Activated CD4-positive, alpha-beta T cell treated with anti-CD3 and anti-CD28 coated beads, Interleukin-2, amount 50 U/mL, for 16 hours (primary cell): ENCODE results near the gene GABARAP.

ENCODE experiments used
- DNase-seq: peaks from one replicate; pipeline ENCODE4 v3.0.0-alpha.2; 2020

The GABARAP gene

DNA sequence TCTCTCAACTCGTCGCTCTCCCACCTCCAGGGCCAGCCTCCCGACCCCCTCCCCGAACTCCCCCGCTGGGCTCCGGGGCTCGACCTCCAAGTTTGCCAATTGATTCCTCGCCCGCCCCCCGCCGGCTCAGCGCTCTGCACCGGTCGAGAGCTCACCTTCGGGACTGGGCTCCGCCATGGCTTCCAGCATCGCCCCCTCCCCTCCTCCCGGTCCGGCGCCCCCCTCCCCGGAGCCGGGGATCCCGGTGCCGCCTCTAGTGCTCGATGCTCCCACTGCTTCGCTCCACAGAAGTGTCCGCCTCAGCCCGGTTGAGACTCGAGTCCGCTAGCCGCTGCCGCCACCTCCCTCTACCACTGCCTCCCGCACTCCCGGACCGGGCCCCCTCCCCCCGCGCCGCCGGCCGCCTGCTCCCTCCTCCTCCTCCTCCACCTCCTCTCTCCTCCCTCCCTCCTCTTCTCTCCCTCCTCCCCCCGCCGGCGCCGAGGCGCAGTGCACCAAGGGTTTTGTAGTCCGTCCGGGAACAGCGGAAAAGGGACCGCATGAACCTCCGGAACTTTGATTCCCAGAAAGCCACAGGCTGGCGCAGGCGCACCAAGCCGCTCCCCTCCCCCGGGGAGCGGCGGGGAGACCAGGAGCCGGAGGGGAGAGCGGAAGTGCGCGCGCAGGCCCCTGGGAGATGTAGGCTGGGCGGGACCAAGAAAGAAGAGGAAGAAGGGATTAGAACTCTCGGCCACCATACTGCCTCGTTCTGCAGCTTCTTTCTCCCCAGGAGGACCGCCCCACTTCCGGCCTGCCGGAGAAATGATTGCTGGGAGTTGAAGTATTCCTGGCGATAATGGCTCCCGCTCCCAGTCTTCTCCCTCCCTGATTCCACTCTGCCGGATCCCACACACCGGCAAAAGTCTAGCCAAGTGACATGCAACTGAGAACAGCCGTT is 2.9 kb downstream of the GABARAP start, which contains the start of gene PHF23:
Gene PHF23, minus strand, starts transcription at position 367 of the 937 bp plus-strand sequence. Its CDS starts 178 bp downstream, at position 189.
- DNase-seq: peak; percentile 100

DNA sequence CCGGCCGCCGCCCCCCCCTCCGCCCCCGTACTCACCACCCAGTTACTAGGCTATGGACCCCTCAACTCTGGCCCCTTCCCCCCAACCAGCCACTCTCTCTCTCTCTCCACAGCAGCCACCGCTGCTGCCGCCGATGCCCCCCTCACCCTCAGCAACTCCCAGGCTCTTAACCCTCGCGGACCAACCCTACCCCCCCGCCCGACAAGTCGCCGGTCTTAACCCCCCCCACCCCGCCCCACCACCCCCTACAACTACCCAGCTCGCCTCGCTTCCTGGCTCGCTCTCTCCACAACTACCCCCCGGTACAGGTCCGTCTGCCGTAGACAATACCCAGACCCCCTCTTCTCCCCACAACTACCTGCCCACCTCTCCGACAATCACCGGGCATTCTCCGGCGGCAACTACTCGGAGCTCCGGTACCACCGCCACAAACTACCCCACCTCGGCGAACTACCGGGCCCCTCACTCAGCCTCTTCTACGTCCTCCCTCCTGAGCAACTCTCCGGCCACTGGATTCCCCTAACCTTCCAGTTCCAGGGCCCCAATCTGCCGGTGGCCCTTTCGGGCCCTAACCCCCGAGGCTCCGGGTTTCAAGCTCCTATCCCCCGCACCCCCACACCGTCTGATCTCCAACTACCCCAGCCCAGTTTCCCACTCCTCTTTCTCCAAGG is 3.7 kb downstream of the GABARAP start:
- no peak for DNase-seq

DNA sequence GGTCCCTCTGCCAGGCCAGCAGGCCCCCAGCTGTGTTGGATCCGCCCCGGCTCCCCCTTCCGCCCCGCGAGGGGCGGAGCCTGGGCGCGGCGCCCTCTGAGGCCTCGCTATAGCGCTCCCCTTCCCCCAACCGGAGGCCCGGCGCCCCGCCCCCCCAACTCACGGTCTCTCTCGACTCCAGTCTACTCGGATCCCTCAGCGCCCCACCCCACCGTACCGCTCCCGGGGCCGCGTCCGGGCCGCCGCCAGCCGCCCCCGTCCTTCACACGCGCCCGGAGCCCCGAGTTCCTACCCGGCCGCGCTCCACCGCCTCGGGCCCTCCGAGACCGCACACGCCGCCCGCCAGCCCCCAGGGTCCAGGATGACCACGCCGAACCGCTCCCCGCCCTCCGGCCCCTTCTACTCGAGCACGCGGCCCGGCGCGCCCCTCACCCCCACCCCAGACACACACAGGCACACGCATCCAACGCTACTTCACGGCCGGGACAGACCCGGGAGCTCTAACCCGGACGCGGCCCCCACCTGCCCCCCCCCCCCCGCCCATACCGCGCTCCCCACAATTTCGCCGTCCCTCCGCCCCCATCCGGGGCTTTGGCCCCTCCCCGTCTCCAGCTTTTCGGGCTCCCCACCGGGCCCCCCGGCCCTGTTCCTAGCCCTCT is 4.4 kb downstream of the GABARAP start:
- peak; percentile 86 for DNase-seq

DNA sequence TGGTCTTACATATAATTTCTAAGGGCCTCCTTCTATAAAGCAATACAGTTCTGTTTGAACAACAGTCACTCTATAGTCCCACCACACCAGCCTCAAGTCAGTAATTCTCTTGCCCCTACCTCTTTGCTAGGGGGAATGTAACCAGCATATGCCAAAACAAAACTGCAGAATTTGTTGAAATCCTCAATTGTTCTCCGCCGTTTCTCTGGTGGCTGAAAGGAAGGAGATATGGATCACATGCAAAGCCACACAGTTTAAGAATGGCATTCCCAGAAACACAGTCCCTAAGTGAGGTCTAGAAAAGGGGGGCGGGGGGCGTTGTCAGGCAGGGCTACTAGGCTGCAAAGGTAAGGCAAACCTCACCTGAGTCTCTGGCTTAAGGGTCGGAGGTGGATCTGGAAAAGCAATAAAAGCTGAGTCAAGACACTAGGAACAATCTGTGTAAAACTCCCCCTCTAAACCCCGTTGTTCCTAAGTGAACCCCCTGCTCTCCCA is 4.9 kb downstream of the GABARAP start:
- DNase-seq: no peak

DNA sequence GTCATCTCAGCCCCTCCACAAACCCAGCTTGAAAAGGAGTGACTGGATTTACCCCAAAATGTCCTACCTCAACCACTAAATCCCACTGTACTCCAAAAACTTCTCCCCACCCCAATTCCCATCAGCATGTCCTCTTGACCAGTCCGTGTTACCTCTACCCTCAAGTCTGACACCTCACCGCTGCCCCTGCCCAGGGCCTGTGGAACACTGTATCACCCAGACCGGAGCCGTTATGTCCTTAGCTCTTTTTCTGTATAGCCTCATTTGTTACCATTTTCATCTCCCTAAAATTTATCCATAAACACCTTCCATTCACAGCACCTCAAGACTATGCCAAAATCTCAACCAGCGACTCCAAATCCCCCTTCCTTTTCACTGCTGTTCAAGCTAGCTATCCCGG is 5.4 kb downstream of the GABARAP start:
- DNase-seq: no peak

DNA sequence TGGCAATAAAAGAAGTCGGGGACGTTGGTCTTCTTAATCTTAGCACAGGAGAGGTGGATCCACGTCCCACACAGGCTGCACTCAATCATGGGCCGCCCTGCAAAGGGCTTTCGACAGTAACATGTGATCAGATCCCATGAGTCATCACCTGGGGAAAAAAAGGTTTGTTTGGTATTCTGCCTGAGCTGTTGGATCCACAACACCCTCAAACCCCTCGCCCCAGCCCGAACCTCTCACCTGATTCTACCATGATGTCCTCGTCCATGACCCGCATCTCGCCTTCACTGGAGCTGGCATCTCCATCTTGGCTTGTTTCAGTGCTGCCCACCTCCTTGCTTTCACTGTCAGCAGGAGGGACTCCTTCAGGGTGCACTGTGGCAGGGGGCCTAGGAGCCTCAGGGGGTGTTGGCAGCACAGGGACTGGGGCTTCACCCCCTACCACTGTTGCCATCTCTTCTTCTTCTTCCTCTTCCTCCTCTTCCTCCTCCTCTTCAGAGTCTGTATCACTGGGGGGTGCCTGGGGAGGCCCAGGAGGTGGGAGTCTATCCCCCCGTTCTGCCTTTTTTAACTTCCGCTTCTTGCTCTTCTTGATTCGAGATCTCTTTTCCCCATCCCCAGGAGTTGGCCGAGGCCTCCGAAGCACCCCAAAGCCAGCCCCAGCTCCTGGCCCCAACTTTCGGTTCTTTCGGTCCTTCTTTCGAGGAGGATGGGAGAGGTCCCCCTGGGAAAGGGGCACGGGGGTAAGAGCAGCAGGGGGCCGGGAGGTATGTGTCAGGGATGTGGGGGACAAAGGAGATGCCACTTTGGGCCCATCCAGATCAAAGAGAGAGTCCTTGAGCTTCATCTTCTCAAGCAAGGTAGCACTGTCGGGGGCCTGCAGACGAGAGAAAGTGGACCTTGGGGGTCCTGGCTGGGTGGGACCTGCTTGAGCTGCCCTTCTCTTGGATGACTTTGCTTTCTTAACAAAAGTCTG is 6.3 kb downstream of the GABARAP start:
- DNase-seq: no peak

DNA sequence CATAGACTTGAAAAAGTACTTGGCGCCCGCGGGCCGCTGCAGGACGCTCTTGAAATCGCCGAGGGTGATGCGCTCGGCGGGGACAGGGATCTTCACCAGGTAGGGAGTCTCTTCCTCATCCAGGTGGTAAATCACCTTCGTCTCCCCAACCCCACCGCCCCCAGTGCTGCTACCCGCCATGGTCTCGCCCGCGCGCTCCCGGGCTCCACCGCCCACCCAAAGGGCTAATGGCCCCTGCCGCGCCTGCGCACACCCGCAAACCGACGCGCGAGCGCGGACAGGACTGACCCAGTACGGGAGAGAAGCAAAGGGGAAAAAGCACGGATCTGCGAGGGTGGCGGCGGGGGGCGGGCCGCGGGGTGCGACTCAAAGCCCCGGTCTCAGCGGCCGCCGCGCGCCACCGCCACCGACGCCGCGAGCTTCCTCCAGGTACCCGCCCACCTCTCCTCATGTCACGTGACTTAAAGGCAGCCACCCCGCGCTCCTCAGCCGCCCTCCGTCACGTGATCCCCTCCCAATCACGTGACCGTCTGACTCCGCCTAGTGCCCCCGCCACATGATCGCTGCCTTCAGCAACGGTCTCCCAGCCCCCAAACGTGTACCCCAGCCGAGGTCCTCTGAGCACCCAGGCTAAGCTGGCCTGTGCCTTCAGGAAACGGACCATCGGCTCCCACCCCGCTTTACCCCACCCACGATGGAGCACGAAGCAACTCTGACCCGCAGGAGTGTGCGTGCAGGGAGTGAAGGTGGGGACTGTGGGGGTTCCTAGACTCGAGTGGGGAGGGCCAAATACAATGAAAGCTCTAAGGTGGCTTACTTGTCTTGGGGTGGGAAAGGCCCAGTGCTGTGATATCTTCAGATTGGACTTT is 7.9 kb downstream of the GABARAP start, which contains the start of gene DVL2:
Gene DVL2, minus strand, starts transcription at position 435 of the 869 bp plus-strand sequence. Its CDS starts 255 bp downstream, at position 180.
- DNase-seq: peak; percentile 96

DNA sequence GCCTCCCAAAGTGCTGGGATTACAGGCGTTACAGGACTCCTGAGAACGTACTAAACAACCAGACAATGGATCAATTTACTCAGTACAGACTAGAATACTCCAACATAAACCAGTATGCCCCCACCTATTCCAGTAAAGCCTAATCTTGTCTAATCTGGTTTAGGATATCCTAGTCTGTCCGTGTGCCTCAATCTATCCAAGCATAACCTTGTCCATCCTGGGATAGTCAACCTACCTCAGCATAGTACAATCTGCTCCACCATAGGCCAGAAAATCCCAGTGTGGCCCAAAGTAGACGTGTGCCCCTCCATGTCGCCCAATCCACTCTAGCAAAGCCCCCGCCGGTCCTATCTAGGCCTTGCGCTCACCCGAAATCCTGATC is 8.6 kb downstream of the GABARAP start:
- no peak for DNase-seq

DNA sequence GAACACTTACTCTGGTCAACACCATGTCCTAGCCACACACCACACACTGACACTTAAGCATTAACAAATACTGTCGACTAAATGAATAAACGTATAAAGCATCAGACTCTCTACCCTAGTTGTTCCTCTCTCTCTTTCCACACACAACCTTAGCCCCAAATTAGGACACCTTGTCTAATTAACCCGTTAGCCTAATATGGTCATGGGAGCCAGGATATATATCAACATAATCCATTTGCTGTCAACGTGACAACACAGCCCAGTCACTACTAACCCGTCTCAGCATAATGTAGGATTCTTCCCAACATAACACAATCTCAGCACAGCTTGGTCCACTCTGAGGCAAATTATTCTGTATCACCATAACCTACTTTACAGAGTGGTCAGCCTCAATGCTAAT is 10.1 kb downstream of the GABARAP start:
- no peak for DNase-seq

DNA sequence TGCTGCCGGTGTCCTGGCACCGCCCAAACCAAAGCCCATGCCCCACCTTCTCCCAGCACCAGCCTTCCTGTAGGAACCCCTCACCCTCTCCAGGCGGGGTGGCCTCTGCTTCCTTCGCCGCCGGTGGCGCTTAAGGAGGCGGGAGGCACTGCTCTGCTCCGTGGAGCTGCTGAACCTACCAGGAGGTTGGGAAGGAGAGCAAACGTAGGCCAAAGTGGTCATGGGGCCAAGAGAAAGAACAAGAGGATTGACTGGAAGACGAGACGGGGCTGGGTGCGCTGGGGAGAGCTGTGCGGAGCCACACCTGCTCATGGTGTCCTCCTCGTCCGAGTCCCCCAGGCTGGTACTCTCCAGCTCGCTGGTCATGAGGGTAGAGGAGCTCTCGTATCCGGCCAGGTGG is 12.7 kb downstream of the GABARAP start:
- DNase-seq: no peak

DNA sequence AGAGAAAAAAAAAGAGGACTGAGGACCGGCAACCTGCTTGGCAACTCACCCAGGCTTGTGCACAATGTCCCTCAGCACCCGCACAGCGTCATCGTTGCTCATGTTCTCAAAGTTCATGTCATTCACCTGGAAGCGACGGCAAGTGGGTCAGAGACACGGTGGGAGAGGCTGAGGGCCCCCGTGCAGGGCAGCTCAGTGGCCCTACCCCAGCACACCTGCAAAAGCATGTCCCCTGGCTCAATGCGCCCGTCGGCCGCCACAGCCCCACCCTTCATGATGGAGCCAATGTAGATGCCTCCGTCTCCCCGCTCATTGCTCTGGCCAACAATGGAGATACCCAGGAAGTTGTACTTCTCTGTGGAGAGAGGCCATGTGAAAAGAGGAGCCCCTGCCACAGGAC is 13.3 kb downstream of the GABARAP start:
- no peak for DNase-seq

DNA sequence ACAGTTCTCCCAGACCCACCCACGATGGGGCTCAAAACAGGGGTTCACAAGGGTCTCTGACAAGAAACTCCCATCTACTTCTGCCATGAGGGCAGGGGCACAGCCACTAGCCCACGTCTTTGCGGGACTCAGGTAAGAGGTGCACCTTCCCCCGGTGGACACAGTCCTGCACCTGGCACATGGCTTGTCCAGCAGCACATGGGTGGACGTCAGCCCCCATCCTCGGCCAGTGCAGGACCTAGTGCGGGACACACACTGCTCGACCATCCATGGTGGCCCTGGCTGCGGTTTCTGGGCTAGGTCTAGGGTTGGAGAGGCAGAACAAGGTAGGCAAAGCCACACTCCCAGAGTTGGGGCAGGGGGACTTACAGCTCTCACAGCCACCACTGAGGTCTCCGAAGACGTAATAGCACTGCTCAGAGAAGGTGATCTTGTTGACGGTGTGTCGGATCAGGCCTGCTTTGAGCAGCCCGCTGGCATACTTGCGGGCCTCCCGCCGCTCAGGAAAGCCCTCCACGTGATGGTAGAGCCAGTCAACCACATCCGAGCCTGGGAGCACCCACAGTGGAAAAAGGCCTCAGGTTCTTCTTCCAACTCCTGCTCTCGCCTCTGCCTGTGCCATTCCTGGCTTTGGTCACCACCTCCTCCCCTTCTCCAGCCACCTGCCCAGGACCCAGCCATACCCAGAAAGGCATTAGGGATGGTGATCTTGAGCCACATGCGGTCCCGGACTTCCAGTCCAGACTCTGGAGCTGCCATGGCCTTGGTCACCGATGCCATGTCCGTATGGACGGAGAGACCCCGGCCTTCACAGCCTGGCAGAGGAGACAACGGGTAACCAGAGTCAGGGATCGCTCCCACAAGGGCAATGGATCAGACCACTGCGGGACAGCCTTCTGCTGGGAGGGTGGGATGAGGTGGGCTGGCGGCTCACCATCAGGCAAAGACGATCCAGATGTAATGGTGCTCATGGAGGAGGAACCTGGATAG is 15.2 kb downstream of the GABARAP start:
- no peak for DNase-seq

DNA sequence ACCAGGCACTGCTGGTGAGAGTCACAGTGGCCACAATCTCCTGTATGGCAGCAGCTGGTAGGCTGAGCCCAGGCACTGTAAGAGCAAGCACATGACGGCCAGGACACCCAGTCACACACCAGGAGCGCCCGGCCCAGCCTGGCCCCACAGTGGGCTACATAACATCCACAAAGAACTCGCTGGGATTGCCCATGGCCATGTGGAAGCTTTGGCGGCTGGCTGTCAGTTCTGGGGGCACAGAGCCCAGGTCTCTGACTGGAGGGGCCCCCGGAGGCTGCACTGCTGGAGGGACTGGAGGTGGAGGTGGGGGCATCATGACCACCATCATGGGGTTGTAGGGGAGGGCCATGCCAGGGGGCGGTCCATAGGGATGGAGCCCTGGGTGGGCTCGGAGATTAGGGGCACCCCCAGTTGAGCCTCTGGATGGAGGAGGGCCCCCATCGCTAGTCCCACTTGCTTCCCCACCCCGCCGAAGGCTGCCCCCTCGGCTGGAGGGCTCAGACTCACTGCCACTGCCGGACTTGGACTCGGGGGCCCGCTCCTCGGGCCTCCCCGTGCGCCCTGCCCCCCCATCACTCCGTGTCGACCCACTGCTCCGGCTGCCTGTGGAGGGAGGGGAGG is 16.4 kb downstream of the GABARAP start:
- DNase-seq: no peak

DNA sequence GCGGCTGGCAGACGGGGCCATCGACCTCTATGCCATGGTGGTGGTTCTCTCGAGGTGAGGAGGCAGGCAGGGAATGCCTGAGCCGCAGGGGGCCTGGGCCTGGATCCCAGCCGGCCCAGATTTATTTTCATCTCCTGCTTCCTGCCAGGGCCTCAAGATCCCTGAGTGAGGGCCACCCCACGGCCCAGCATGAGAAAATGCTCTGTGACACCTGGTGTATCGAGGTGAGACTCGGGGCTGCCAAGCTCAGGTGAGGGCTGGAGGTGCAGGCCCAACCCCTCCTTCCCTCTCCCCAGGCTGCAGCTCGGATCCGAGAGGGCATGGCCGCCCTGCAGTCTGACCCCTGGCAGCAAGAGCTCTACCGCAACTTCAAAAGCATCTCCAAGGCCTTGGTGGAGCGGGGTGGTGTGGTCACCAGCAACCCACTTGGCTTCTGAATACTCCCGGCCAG is 17.6 kb downstream of the GABARAP start:
- DNase-seq: no peak

DNA sequence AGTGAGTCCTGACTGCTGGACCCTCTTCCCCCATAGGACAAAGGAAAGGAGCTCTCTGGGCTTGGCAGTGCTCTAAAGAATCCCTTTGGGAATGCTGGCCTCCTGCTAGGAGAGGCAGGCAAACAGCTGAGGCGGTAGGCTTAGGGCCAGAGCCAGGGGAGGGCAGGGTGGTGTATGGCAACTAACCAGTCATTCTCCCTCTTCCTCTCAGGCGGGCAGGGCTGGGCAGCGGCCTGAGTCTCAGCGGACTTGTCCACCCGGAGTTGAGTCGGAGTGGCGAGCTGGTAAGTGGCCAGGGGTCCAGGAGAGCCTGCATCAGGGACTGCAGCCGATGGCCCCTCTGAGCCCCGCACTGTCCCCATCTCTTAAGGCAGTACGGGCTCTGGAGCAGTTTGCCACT is 18.1 kb downstream of the GABARAP start:
- DNase-seq: no peak

DNA sequence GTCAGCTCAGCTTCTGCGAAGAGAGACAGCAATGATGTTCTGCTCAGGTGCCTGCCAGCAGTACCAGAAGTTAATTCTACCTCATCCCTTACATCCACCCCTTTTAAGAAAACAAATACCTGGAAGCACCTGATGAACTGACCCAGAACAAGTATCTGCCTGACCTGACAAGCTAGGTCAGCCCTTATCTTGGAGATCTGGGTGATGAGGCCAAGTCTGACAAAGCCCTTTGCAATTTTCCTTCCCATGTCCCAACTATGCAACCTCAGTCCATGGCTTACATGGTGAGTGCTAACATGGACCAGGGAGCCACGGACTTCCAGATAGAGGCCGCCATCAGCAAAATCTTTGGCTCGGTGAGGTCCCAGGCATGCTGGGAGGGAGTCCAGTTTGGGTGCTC is 18.9 kb downstream of the GABARAP start:
- DNase-seq: no peak

DNA sequence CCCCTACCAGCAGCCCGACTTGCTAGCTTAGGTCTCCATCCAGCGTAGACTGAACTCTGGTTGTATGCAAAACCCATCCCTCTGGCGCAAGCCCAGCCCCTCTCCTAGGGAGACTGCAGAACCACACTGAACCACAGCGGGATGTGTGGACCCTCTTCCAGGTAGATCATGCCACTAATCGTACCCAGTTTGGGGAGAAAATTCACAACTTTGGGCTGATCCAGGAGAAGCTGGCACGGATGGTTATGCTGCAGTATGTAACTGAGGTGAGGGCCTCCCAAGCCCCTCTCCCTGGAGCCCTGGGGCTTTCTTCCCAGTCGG is 19.3 kb downstream of the GABARAP start:
- DNase-seq: no peak

DNA sequence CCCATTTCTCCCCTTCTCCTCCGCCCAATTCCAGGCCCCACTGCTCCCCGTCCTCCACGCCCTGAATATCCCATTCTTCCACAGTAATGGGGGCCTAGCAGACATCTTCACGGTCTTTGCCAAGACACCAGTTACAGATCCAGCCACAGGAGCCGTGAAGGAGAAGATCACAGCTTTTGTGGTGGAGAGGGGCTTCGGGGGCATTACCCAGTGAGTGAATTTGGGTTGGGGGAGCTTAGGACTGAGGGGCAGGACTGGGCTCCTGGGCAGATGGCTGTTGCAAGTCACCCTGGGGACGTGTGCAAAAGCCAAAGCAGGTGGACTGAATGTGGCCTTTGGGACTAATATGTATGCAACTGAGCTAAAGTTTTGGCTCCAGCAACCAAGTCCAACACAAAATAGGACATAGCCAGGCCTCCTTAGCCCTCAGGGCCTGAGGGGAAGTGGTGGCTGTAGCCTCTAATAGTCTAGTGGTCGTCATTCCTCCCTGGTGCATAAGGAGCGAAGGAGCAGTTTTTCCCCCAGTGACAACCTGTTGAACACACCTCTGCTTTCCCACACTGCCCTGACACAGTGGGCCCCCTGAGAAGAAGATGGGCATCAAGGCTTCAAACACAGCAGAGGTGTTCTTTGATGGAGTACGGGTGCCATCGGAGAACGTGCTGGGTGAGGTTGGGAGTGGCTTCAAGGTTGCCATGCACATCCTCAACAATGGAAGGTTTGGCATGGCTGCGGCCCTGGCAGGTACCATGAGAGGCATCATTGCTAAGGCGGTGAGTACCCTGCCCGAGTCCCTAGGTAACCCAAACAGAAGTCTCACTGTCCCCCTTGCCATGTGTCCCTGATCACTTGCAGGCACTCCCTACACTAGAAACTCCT is 19.9 kb downstream of the GABARAP start:
- no peak for DNase-seq
